Lung microvascular endothelial cell (primary cell): Measurements from ENCODE around the gene ZNF618. TPM values are rescaled to one million over a fixed set of nuclear protein-coding genes. Genes with fewer than 3 reads are reported as not detected.

Experiments
- DNase-seq, 2 donors: peaks; one replicate each; pipeline versions ENCODE4 v3.0.0 to v3.0.0-alpha.2; 2010; ENCODE audit warnings: low read depth in 2 of 2
- total RNA-seq: library from RNA; depleted of rRNA; stranded (reverse); fragments of >200 nt; gene quantifications from 2 replicates; pipeline ENCODE4 v1.2.1, GENCODE V29; 2014

The ZNF618 gene
- total RNA-seq, 1 donor from 2014 or later, result 6.7 TPM

- DNase-seq, result no peak
Measured at GRCh38 chr9:114093761-114094505, 217.8 kb downstream of the ZNF618 start.

- DNase-seq, result no peak
Measured at GRCh38 chr9:114094971-114095370, 218.9 kb downstream of the ZNF618 start.

GRCh38 chr9:114096041-114096511, 220.0 kb downstream of the ZNF618 start:
- DNase-seq, result no peak

DNA sequence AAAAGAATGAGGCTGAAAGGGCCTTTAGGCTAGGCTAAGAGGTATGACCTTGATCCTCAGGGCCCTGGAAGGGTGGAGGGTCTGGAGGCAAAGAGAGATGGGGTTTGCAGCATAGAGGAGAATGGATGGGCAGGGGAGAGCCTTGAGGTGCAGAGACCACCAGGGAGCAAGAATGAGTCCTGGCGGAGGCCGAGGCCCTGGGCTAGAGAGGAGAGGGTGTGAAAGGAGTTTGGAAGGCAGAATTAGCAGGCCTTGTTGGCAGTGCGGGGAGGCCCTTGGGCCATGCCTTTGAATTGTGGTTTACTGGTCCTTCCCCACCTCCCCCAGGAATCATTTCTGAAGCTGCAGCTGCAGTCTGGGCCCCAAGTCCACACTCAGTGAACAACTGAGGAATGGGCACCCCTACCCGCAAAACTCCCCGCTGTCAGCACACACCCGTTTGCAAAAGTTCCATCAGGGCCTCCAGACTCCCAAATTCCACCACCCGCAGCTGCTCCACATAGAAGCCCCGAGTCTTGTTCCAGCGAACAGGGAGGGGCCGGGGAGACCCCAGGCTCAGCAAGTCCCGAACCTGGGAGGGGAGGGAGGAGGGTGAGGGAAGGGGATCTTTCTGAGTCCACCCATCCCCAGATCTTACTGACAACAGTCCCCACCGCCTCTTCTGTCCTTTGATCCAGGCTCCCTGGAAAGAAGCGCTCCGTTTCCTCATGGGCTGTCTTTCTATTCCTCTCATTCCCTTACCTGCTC, 220.9 kb downstream of the ZNF618 start:
- no peak for DNase-seq

GRCh38 chr9:114097613-114098020, 221.5 kb downstream of the ZNF618 start:
- peak; percentile 41 to 62 for DNase-seq

DNA sequence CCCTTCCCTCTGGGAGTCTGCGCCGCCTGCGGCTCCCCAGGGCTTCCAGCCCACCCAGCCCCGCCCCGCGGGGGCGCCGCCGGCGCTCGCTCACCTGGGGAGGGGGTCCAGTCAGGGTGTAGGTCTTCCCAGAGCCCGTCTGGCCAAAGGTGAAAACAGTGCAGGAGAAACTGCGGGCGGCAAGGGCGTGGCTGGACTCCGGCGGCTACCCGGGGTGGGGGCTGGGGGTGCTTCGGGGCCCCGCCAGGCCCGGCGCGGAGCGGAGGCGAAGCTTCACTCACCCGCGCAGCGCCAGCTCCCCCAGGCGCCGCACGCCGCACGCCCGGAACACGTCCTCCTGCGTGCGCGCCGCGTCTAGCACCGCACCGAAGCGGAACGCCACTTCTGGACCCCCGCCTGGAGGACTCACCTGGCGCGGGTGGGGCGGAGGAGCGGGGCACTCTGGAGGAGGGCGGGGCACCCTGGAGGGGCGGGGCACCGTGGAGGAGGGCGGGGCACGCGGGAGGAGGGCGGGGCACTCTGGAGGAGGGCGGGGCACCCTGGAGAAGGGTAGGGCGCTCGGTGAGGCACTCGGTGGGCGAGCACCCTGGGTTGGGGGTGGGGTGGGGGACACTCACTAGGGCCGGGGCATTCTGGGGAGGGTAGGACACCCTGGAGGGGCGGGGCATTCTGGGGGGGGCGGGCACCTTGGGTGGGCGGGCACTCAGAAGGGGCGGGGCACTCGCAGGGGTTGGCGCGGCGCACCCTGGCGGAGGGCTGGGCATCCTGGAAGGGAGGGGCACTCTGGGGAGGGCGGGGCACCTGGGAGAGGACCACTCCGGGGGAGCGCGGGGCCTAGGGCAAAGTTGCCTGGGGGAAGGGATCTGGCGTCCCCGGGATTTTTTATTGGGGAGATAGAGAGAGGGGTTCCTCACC, 222.2 kb downstream of the ZNF618 start:
- DNase-seq, result peak; percentile 14 to 32

GRCh38 chr9:114098936-114099668, 223.0 kb downstream of the ZNF618 start, which contains the start of gene KIF12:
Gene KIF12 (minus strand): TSS chr9:114099292. CDS start chr9:114099276, 16 bp downstream.
- DNase-seq, result no peak

- DNase-seq, result no peak
Measured at GRCh38 chr9:114099669-114100270, 223.7 kb downstream of the ZNF618 start.

DNA sequence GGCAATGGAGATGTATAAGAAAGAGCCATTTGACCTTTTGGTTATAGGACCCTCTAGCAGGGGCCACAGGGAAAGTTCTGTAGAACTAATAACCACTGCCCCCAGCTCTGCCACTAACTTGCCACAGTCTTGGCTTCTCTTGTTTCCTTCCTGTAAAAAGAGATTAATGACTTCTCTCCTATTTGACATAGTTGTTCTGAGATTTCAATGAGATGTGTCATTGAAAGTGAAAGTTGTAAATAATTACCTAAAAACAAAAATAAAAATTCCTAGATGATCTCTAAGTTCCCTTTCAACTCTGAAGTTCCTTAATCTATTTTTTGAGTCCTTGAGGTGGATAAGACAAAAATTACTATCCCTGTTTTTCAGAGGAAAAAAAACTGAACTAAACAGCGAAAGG, 224.4 kb downstream of the ZNF618 start:
- peak in 1 of 2 donors; percentile 22 for DNase-seq

DNA sequence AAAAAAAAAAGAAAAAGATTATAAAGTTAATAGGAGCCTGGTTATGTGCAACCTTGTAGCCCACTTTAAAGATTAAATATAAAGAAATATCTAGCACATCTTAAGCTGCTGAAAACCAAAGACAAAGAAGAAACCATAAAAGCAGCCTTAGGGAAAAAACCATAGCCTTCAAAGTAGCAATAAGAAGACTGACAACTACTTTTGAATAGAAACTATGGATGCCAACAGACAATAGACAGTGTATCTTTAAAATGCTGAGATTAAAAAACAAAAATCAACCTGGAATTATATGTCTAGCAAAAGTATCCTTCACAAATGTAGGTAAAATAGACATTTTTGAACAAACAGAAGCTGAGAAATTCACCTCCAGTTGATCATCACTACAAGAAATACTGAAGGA, 226.4 kb downstream of the ZNF618 start:
- no peak for DNase-seq

GRCh38 chr9:114105236-114105635, 229.1 kb downstream of the ZNF618 start:
- no peak for DNase-seq

Other genes with a start within 250 kb of the ZNF618 start
- gene AMBP, start 202.0 kb downstream of the ZNF618 start, total RNA-seq, result not detected in 2 replicates
- gene KIF12, start 223.0 kb downstream of the ZNF618 start, total RNA-seq, result not detected in 2 replicates